Mucosa of descending colon (tissue), 3 donors: ENCODE results near the gene AKT3. TPM values are rescaled to one million over a fixed set of nuclear protein-coding genes. Genes with fewer than 3 reads are reported as not detected.
"Not testable (repeated sequence)": the region's sequence is repeated elsewhere in the genome, so short reads cannot be mapped to it uniquely, and the experiment has no call there.

Experiments
- ATAC-seq: fragments of 200-7000 bp; cut with Tn5 transposase; one replicate; pipeline ENCODE4 v1.9.1; 2020; ENCODE audit warnings: mild to moderate bottlenecking, moderate library complexity
- DNase-seq, 3 donors: peaks; one replicate each; pipeline ENCODE4 v3.0.0-alpha.2; 2020
- H3K36me3 ChIP-seq: fragments of 200-600 bp; one replicate; pipeline ENCODE4 v1.8.0; 2021; ENCODE audit warnings: low read depth, mild to moderate bottlenecking
- H3K4me1 ChIP-seq: fragments of 200-600 bp; one replicate; pipeline ENCODE4 v1.8.0; 2021; ENCODE audit warnings: low read depth, mild to moderate bottlenecking
- H3K4me3 ChIP-seq: fragments of 200-600 bp; one replicate; pipeline ENCODE4 v1.8.0; 2021; ENCODE audit warnings: mild to moderate bottlenecking
- H3K9me3 ChIP-seq: fragments of 200-600 bp; one replicate; pipeline ENCODE4 v1.8.0; 2021; ENCODE audit warnings: mild to moderate bottlenecking
- intact Hi-C, 2 donors: fragments of 100-400 bp; cut with DNase I in 1 of 2; cut with micrococcal nuclease in 1 of 2; formaldehyde crosslinking; loops; one replicate each; pipeline versions ENCODE4 v1.11.0 to v1.11.1; 2022; cut with DNase I, micrococcal nuclease
- total RNA-seq, 3 donors: library from RNA; stranded (reverse); fragmentation: NEBNext Ultra II Directional in 2 of 3; extraction: Animal tissue kit (Norgen Biotek cat#: 25700) in 2 of 3; gene quantifications; one replicate each; pipeline versions ENCODE4 v1.2.1 to v1.2.4, GENCODE V29; 2021 to 2023
- TF ChIP-seq, protein P1 (sequence below): fragments of 200-600 bp; IDR thresholded peaks from one replicate; pipeline ENCODE4 v1.8.0; 2022; ENCODE audit warnings: antibody characterized with exemption, mild to moderate bottlenecking
- donor health status: DM: no; HTN: no; CAD: no; lungs with moderate emphysema.
- donor health status: DM: no; HTN: no; CAD: no.
- donor health status: DM: no; HTN: yes; CAD: no.

The AKT3 gene
- total RNA-seq, 3 donors from 2014 or later = 8.2 to 119 (median 12.6) TPM

GRCh38 chr1:243837907-243838535 is 12.0 kb downstream of the AKT3 start:
- no peaks in the 10 kb centered on the region for H3K36me3 ChIP-seq
- TF ChIP-seq, protein P1, sequence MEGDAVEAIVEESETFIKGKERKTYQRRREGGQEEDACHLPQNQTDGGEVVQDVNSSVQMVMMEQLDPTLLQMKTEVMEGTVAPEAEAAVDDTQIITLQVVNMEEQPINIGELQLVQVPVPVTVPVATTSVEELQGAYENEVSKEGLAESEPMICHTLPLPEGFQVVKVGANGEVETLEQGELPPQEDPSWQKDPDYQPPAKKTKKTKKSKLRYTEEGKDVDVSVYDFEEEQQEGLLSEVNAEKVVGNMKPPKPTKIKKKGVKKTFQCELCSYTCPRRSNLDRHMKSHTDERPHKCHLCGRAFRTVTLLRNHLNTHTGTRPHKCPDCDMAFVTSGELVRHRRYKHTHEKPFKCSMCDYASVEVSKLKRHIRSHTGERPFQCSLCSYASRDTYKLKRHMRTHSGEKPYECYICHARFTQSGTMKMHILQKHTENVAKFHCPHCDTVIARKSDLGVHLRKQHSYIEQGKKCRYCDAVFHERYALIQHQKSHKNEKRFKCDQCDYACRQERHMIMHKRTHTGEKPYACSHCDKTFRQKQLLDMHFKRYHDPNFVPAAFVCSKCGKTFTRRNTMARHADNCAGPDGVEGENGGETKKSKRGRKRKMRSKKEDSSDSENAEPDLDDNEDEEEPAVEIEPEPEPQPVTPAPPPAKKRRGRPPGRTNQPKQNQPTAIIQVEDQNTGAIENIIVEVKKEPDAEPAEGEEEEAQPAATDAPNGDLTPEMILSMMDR = no peak
- no peaks in the 10 kb centered on the region for H3K4me1 ChIP-seq
- peaks cover 2% of the 10 kb centered on the region for H3K9me3 ChIP-seq
- ATAC-seq (peak; percentile 63), DNase-seq (no peak)
- no peak overlapping the region for H3K4me3 ChIP-seq
- intact Hi-C loops = no loop called here

DNA sequence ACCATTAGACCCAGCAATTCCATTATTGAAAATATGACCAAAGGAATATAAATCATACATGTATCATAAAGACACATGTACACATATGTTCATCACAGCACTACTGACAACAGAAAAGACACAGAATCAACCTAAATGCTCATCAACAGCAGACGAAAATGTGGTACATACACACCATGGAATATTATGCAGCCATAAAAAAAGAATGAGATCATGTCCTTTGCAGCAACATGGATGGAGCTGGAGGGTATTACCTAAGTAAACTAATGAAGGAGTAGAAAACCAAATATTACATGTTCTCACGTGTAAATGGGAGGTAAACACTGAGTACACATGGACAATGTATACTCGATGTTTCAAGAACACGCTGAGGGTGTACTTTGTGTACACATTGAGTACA is 15.9 kb downstream of the AKT3 start:
- Histone ChIP-seq H3K4me3 (no peak overlapping the region), H3K4me1 (no peaks in the 10 kb centered on the region), H3K36me3 (no peaks in the 10 kb centered on the region), H3K9me3 (peaks cover 2% of the 10 kb centered on the region)
- ATAC-seq (no peak), DNase-seq (no peak)
- TF ChIP-seq, protein P1 = no peak
- intact Hi-C loops = no loop called here

GRCh38 chr1:243831463-243831862 is 18.6 kb downstream of the AKT3 start:
- ATAC-seq (no peak), DNase-seq (no peak)
- no peaks in the 10 kb centered on the region for H3K9me3 ChIP-seq
- no peaks in the 10 kb centered on the region for H3K4me1 ChIP-seq
- TF ChIP-seq, protein P1 = no peak
- H3K36me3 ChIP-seq = no peaks in the 10 kb centered on the region
- intact Hi-C loops = no loop called here
- H3K4me3 ChIP-seq = no peak overlapping the region

DNA sequence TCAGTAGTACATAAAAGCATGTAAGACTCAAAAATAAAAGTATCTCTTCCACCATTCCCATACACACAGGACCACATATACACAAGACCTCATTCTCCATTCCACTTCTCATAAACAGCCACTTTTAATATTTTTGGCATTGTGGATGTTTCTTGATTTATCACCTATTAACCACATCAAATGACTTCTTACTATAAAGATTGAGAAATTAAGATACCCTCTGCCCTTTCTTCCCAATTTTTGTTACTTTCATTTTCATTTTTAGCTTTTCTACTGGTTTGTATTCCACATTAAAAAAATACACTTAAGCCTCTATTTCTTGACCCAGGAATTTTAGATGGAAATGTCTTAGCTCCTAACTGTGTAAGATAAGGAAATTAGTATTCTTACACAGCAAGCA is 22.8 kb downstream of the AKT3 start:
- intact Hi-C loops = no loop called here
- TF ChIP-seq, protein P1 = no peak
- no peak for ATAC-seq
- Histone ChIP-seq H3K9me3 (peaks cover 4% of the 10 kb centered on the region), H3K4me1 (no peaks in the 10 kb centered on the region), H3K4me3 (no peak overlapping the region), H3K36me3 (no peaks in the 10 kb centered on the region)
- no peak for DNase-seq

DNA sequence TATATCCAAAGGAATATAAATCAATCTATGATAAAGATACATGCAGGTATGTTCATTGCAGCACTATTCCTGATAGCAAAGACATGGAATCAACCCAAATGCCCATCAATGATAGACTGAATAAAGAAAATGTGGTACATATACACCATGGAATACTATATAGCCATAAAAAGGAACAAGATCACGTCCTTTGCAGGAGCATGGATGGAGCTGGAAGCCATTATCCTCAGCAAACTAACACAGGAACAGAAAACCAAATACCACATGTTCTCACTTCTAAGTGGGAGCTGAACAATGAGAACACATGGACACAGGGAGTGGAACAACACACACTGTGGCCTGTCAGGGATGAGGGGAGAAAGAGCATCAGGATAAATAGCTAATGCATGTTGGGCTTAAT is 25.1 kb downstream of the AKT3 start:
- intact Hi-C loops, H3K4me1 ChIP-seq, ATAC-seq, DNase-seq, H3K4me3 ChIP-seq, H3K36me3 ChIP-seq: not testable (repeated sequence)
- H3K9me3 ChIP-seq = peaks cover 16% of the 10 kb centered on the region

- no peak for DNase-seq
- H3K4me3 ChIP-seq = no peak overlapping the region
- no peaks in the 10 kb centered on the region for H3K36me3 ChIP-seq
- intact Hi-C loops = no loop called here
- TF ChIP-seq, protein P1 = no peak
- ATAC-seq = no peak
- H3K9me3 ChIP-seq = peaks cover 16% of the 10 kb centered on the region
- no peaks in the 10 kb centered on the region for H3K4me1 ChIP-seq
Observed at GRCh38 chr1:243821177-243821680, 28.8 kb downstream of the AKT3 start.
